ENCODE results near the gene OIT3.
"Not testable (repeated sequence)": the region's sequence is repeated elsewhere in the genome, so short reads cannot be mapped to it uniquely, and the experiment has no call there.

Gene OIT3

DNA sequence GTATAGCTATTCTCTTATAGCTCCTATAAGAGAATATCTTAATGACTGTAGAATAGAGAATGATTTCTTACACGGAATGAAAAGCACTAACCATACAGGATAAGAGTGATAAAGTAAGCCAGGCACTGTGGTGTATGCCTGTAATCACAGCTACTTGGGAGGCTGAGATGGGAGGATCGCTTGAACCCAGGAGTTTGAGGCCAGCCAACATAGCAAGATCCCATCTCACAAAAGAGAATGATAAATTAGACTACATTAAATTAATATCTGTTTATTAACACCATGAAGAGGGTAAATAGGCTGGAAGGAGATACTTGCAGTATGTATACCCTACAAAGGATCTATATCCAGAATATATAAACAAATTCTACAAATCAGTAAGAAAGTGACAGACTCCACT lies 12.2 kb upstream of the OIT3 start:
- Histone ChIP-seq H3K9ac (ENCODE audit: low read depth, low read length) (no peak overlapping the region), H3K27me3 (ENCODE audit: control insufficient read depth, insufficient read depth, low read length) (no peaks in the 10 kb centered on the region), H3K4me3 (ENCODE audit: low read depth, low read length) (no peak overlapping the region), H3K9me3 (ENCODE audit: control insufficient read depth, insufficient read depth, low read length) (no peaks in the 10 kb centered on the region), H3K4me1 (ENCODE audit: control insufficient read depth, insufficient read depth, low read length) (peaks cover 10% of the 10 kb centered on the region), H3K36me3 (ENCODE audit: control insufficient read depth, insufficient read depth, low read length) (no peaks in the 10 kb centered on the region)

DNA sequence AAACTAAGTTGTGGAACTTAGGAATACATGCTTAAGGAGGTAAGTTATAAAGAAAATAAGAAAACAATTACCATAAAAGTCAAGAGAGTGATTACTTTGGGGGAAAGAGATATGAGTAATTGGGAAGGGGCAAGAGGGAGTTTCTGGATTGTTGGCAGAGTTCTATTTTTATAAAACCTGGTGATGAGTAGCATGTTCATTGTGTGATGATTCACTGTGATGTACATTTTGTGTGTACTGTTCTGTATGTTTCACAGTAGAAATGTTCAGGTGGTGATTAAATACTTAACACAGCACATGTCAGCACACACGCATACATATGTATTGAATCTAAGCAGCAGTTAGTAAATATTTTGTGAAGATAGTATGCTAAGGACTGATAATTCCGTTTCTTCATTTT lies 9.7 kb upstream of the OIT3 start:
- no peaks in the 10 kb centered on the region for H3K36me3 ChIP-seq (ENCODE audit: control insufficient read depth, insufficient read depth, low read length)
- peaks cover 25% of the 10 kb centered on the region for H3K4me1 ChIP-seq (ENCODE audit: control insufficient read depth, insufficient read depth, low read length)
- H3K4me3 ChIP-seq (ENCODE audit: low read depth, low read length): no peak overlapping the region
- no peak overlapping the region for H3K9ac ChIP-seq (ENCODE audit: low read depth, low read length)
- no peaks in the 10 kb centered on the region for H3K27me3 ChIP-seq (ENCODE audit: control insufficient read depth, insufficient read depth, low read length)
- H3K9me3 ChIP-seq (ENCODE audit: control insufficient read depth, insufficient read depth, low read length): no peaks in the 10 kb centered on the region

DNA sequence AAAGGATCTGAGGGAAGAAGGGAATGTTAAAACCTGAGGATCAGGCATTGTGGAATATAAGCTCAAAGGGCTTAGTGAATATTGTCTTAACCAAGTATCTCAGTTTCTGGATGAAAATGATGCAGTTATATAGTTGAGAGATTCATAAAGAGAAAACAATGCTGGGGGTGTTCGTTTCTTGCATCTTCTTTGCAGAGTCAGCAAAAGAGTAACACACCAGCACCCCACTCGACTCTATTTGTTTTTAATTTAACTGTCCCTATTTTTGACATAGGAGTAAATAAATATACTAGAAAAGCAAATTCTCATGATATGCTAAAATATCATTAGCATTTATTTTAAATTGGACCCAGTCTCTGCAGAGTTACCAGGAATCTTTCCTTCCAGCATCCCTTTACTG lies 7.6 kb upstream of the OIT3 start:
- H3K9me3 ChIP-seq (ENCODE audit: control insufficient read depth, insufficient read depth, low read length): no peaks in the 10 kb centered on the region
- no peak overlapping the region for H3K4me3 ChIP-seq (ENCODE audit: low read depth, low read length)
- peaks cover 2% of the 10 kb centered on the region for H3K36me3 ChIP-seq (ENCODE audit: control insufficient read depth, insufficient read depth, low read length)
- H3K27me3 ChIP-seq (ENCODE audit: control insufficient read depth, insufficient read depth, low read length): no peaks in the 10 kb centered on the region
- H3K4me1 ChIP-seq (ENCODE audit: control insufficient read depth, insufficient read depth, low read length): peaks cover 25% of the 10 kb centered on the region
- H3K9ac ChIP-seq (ENCODE audit: low read depth, low read length): no peak overlapping the region

DNA sequence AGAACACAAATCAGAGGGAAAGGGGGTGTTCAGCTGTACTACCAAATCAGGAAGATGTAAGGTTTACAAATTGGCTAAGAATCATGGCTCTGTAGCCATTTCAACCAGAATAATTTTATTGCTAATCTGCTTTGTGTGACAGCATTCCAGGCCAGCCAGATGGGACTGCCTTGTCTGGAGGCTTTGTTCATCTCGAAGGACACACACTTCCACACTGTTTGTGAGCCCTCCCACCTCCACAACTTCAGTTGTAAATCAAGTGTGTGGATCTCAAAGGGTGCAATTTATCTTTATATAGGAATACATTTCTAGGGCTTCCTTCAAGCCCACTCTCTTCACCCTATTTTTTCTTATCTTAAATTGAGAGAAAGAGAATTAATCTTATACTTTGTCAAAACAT lies 6.9 kb upstream of the OIT3 start:
- Histone ChIP-seq H3K4me1 (ENCODE audit: control insufficient read depth, insufficient read depth, low read length) (peaks cover 25% of the 10 kb centered on the region), H3K9me3 (ENCODE audit: control insufficient read depth, insufficient read depth, low read length) (no peaks in the 10 kb centered on the region), H3K9ac (ENCODE audit: low read depth, low read length) (peak overlapping the region; percentile 8), H3K27me3 (ENCODE audit: control insufficient read depth, insufficient read depth, low read length) (no peaks in the 10 kb centered on the region), H3K36me3 (ENCODE audit: control insufficient read depth, insufficient read depth, low read length) (peaks cover 2% of the 10 kb centered on the region), H3K4me3 (ENCODE audit: low read depth, low read length) (no peak overlapping the region)

DNA sequence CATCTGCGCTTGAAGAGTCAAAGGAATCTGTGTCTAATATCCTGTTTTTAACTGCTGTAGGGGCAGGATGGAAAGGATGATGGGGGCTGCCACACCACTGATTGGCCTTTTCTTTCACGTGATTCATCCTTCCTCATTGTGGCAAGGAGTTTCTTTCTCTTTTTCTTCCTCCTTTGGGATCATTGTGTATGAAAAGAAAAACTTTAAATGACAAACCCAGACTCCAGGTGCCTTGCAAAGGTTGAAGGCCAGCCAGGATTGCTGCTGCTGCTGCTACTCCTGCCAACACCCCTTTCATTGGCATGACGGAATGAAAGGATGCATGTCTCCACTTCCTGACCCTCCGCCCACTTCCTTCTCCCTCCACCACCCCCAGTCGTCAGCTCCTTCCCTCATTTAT lies 6.5 kb upstream of the OIT3 start:
- peaks cover 2% of the 10 kb centered on the region for H3K36me3 ChIP-seq (ENCODE audit: control insufficient read depth, insufficient read depth, low read length)

DNA sequence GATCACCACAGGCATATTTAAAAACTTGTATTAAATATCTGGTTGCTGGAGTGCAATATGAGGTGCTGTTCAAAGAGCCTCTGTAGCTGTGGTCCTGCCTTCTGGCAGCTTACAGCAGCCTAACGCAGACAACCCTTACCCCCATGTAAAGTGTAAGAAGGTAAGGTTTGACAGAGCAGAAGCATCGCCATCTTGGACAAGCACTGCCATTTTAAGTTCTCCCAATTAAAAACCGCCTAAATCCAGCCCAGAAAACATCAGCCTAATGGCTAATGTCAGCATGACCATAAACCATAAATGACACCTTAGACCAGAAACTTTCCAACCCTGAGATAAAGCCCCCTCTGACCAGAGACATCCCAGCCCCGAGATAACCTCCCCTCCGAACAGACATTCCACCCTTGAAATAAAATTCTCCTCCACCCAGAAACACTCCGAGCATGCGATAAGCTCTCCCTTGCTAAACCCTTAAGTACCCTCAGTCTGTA lies 5.3 kb upstream of the OIT3 start:
- no peak overlapping the region for H3K4me3 ChIP-seq (ENCODE audit: low read depth, low read length)
- H3K9me3 ChIP-seq (ENCODE audit: control insufficient read depth, insufficient read depth, low read length): no peaks in the 10 kb centered on the region
- peaks cover 2% of the 10 kb centered on the region for H3K36me3 ChIP-seq (ENCODE audit: control insufficient read depth, insufficient read depth, low read length)
- peaks cover 25% of the 10 kb centered on the region for H3K4me1 ChIP-seq (ENCODE audit: control insufficient read depth, insufficient read depth, low read length)
- H3K9ac ChIP-seq (ENCODE audit: low read depth, low read length): no peak overlapping the region
- no peaks in the 10 kb centered on the region for H3K27me3 ChIP-seq (ENCODE audit: control insufficient read depth, insufficient read depth, low read length)

More for the DNA sequence above, 6.5 kb upstream of the OIT3 start:
- Histone ChIP-seq H3K9ac (ENCODE audit: low read depth, low read length) (no peak overlapping the region), H3K9me3 (ENCODE audit: control insufficient read depth, insufficient read depth, low read length) (no peaks in the 10 kb centered on the region), H3K4me3 (ENCODE audit: low read depth, low read length) (no peak overlapping the region), H3K4me1 (ENCODE audit: control insufficient read depth, insufficient read depth, low read length) (peaks cover 25% of the 10 kb centered on the region), H3K27me3 (ENCODE audit: control insufficient read depth, insufficient read depth, low read length) (no peaks in the 10 kb centered on the region)

DNA sequence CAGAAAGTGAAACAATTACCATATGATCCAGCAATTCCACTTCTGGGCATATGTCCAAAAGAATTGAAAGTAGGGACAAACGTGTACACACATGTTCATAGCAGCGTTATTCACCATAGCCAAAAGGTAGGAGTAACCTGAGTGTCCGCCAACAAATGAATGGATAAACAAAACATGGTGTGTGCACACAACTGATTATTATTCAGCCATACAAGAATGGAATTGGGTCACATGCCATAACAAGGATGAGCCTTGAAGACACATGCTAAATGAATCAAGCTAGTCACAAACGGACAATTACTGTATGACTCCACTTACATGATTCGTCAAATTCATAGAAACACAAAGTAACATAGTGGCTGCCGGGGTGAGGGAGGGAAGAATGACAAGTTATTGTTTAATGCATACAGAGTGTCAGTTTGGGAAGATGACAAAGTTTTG lies 4.1 kb upstream of the OIT3 start:
- Histone ChIP-seq H3K9ac (ENCODE audit: low read depth, low read length) (no peak overlapping the region), H3K27me3 (ENCODE audit: control insufficient read depth, insufficient read depth, low read length) (no peaks in the 10 kb centered on the region), H3K9me3 (ENCODE audit: control insufficient read depth, insufficient read depth, low read length) (no peaks in the 10 kb centered on the region), H3K36me3 (ENCODE audit: control insufficient read depth, insufficient read depth, low read length) (peaks cover 2% of the 10 kb centered on the region), H3K4me3 (ENCODE audit: low read depth, low read length) (no peak overlapping the region), H3K4me1 (ENCODE audit: control insufficient read depth, insufficient read depth, low read length) (peaks cover 25% of the 10 kb centered on the region)

DNA sequence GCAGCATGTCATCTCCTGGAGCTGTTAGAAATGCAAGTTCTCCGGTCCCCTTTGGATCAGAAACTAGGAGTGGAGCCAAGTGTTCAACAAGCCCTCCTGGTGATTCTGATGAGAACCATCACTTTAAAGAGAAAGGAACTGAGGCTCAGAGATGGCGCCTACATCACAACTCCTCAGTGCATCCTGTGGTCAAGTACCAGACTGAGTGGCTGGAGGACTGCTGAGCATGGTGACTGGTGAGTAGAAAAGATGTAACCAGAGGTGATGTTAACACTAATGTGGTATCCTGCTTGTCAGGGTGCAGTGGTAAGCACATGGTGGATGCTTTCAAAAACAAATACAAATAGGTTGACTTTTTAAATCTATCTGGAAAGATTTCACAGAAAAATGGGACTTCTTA lies 3.5 kb upstream of the OIT3 start:
- Histone ChIP-seq H3K4me3 (ENCODE audit: low read depth, low read length) (no peak overlapping the region), H3K9ac (ENCODE audit: low read depth, low read length) (no peak overlapping the region), H3K27me3 (ENCODE audit: control insufficient read depth, insufficient read depth, low read length) (no peaks in the 10 kb centered on the region), H3K36me3 (ENCODE audit: control insufficient read depth, insufficient read depth, low read length) (peaks cover 2% of the 10 kb centered on the region), H3K9me3 (ENCODE audit: control insufficient read depth, insufficient read depth, low read length) (no peaks in the 10 kb centered on the region), H3K4me1 (ENCODE audit: control insufficient read depth, insufficient read depth, low read length) (peaks cover 25% of the 10 kb centered on the region)

DNA sequence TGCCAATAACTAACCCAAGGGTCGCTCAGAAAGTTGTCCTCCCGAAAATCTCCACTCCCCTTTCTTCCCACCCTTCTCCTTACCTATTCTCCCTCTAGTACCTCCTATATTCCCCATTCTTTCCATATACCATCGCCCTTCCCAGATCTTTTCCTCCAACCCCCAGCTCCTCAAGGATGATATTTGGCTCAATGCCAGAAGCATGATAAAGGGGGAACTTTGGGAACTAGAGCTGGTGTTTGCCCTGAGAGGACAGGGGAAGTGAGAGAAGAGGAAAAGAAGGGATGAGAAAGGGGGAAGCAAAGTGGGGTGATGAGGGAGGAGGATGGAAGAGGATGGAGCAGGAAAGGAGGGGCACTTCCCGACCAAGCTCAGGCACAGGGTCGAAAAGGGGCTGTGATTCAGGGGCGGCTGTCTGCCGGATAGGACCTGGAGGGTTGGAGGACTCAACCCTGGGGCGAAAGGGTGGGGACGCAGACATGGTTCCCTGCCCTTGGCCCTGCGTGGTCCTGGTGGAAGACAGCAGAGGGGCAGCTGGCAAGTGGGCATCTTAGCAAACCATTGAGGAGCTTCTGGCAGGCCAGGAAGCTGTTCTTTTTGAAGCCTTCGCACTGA lies 1.8 kb downstream of the OIT3 start:
- no peaks in the 10 kb centered on the region for H3K36me3 ChIP-seq (ENCODE audit: control insufficient read depth, insufficient read depth, low read length)
- no peak overlapping the region for H3K4me3 ChIP-seq (ENCODE audit: low read depth, low read length)
- H3K27me3 ChIP-seq (ENCODE audit: control insufficient read depth, insufficient read depth, low read length): no peaks in the 10 kb centered on the region
- no peak overlapping the region for H3K9ac ChIP-seq (ENCODE audit: low read depth, low read length)
- H3K4me1 ChIP-seq (ENCODE audit: control insufficient read depth, insufficient read depth, low read length): no peaks in the 10 kb centered on the region
- no peaks in the 10 kb centered on the region for H3K9me3 ChIP-seq (ENCODE audit: control insufficient read depth, insufficient read depth, low read length)

DNA sequence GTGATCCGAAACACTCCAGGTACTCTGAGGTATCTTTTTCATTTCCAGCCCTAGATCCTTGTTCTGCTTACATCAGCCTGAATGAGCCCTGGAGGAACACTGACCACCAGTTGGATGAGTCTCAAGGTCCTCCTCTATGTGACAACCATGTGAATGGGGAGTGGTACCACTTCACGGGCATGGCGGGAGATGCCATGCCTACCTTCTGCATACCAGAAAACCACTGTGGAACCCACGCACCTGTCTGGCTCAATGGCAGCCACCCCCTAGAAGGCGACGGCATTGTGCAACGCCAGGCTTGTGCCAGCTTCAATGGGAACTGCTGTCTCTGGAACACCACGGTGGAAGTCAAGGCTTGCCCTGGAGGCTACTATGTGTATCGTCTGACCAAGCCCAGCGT lies 5.1 kb downstream of the OIT3 start:
- H3K27me3 ChIP-seq (ENCODE audit: control insufficient read depth, insufficient read depth, low read length): no peaks in the 10 kb centered on the region
- no peaks in the 10 kb centered on the region for H3K36me3 ChIP-seq (ENCODE audit: control insufficient read depth, insufficient read depth, low read length)
- no peak overlapping the region for H3K9ac ChIP-seq (ENCODE audit: low read depth, low read length)
- no peaks in the 10 kb centered on the region for H3K9me3 ChIP-seq (ENCODE audit: control insufficient read depth, insufficient read depth, low read length)
- no peaks in the 10 kb centered on the region for H3K4me1 ChIP-seq (ENCODE audit: control insufficient read depth, insufficient read depth, low read length)
- no peak overlapping the region for H3K4me3 ChIP-seq (ENCODE audit: low read depth, low read length)

DNA sequence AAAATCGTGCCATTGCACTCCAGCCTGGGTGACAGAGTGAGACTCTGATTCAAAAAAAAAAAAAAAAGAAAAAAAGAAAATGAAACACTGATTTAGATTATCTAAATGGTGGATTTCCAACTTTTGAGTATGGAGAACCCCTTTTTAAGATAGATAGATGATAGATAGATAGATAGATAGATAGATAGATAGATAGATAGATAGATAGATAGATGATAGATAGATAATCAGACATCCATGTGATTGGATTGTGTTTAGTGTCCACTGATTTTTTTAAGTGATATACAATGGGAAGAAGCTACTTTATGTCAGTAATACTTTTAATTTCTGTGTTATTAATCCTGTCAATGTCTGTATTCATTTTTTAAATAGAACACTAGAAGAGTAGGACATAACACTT lies 6.0 kb downstream of the OIT3 start:
- H3K27me3 ChIP-seq (ENCODE audit: control insufficient read depth, insufficient read depth, low read length): no peaks in the 10 kb centered on the region
- H3K4me1 ChIP-seq (ENCODE audit: control insufficient read depth, insufficient read depth, low read length): no peaks in the 10 kb centered on the region
- H3K9ac ChIP-seq (ENCODE audit: low read depth, low read length): no peak overlapping the region
- H3K4me3 ChIP-seq (ENCODE audit: low read depth, low read length): no peak overlapping the region
- no peaks in the 10 kb centered on the region for H3K36me3 ChIP-seq (ENCODE audit: control insufficient read depth, insufficient read depth, low read length)
- no peaks in the 10 kb centered on the region for H3K9me3 ChIP-seq (ENCODE audit: control insufficient read depth, insufficient read depth, low read length)

DNA sequence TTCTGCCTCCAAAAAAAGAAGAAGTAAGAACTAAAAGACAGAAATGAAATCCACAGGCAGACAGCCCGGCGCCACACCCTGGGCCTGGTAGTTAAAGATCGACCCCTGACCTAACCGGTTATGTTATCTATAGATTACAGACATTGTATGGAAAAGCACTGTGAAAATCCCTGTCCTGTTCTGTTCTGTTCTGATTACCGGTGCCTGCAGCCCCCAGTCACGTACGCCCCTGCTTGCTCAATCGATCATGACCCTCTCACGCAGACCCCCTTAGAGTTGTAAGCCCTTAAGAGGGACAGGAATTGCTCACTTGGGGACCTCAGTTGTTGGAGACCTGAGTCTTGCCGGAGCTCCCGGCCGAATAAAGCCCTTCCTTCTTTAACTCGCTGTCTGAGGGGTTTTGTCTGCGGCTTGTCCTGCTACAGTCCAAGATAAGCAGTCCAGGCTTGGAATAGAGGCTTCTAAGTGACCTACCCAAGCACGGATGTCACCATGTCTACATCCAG lies 10.5 kb downstream of the OIT3 start:
- H3K4me1 ChIP-seq (ENCODE audit: control insufficient read depth, insufficient read depth, low read length); H3K27me3 ChIP-seq (ENCODE audit: control insufficient read depth, insufficient read depth, low read length); H3K4me3 ChIP-seq (ENCODE audit: low read depth, low read length); H3K9me3 ChIP-seq (ENCODE audit: control insufficient read depth, insufficient read depth, low read length); H3K9ac ChIP-seq (ENCODE audit: low read depth, low read length); H3K36me3 ChIP-seq (ENCODE audit: control insufficient read depth, insufficient read depth, low read length): not testable (repeated sequence)
